IPS-18c (cell line): Measurements from ENCODE around the gene SLC2A9.

Experiments
- H3K4me3 ChIP-seq: 2 replicates; pipeline ENCODE4 v1.7.0; 2013; ENCODE audit warnings: low read depth, mild to moderate bottlenecking, low read length, moderate library complexity; ENCODE audit not compliant: insufficient read depth
- H3K9me3 ChIP-seq: one replicate; pipeline ENCODE4 v1.6.1; 2013; ENCODE audit warnings: mild to moderate bottlenecking, low read length, moderate library complexity; ENCODE audit not compliant: control insufficient read depth, insufficient read depth

SLC2A9 gene

GRCh38 chr4:10048941-10049697 is 27.8 kb upstream of the SLC2A9 start:
- Histone ChIP-seq H3K9me3 (no peaks in the 10 kb centered on the region), H3K4me3 (no peak overlapping the region)

GRCh38 chr4:10047967-10048366 is 26.7 kb upstream of the SLC2A9 start:
- H3K9me3 ChIP-seq: no peaks in the 10 kb centered on the region
- H3K4me3 ChIP-seq: no peak overlapping the region

GRCh38 chr4:10046471-10046870 is 25.2 kb upstream of the SLC2A9 start:
- Histone ChIP-seq H3K9me3 (no peaks in the 10 kb centered on the region), H3K4me3 (no peak overlapping the region)

- Histone ChIP-seq H3K9me3 (no peaks in the 10 kb centered on the region), H3K4me3 (no peak overlapping the region)
These were observed 24.2 kb upstream of the SLC2A9 start for GRCh38 chr4:10045481-10045880.

GRCh38 chr4:10041036-10041435 is 19.7 kb upstream of the SLC2A9 start:
- Histone ChIP-seq H3K4me3 (no peak overlapping the region), H3K9me3 (no peaks in the 10 kb centered on the region)

- no peaks in the 10 kb centered on the region for H3K9me3 ChIP-seq
- no peak overlapping the region for H3K4me3 ChIP-seq
These were observed 19.0 kb upstream of the SLC2A9 start for GRCh38 chr4:10040049-10040892.

- H3K4me3 ChIP-seq: no peak overlapping the region
These were observed 15.6 kb upstream of the SLC2A9 start for GRCh38 chr4:10036807-10037342.

GRCh38 chr4:10035130-10035529 is 13.8 kb upstream of the SLC2A9 start:
- H3K4me3 ChIP-seq: no peak overlapping the region
- no peaks in the 10 kb centered on the region for H3K9me3 ChIP-seq

More at GRCh38 chr4:10036807-10037342, 15.6 kb upstream of the SLC2A9 start:
- no peaks in the 10 kb centered on the region for H3K9me3 ChIP-seq

GRCh38 chr4:10034612-10035104 is 13.4 kb upstream of the SLC2A9 start:
- Histone ChIP-seq H3K4me3 (no peak overlapping the region), H3K9me3 (no peaks in the 10 kb centered on the region)

- no peaks in the 10 kb centered on the region for H3K9me3 ChIP-seq
- no peak overlapping the region for H3K4me3 ChIP-seq
These were observed 12.8 kb upstream of the SLC2A9 start for GRCh38 chr4:10034136-10034535.

GRCh38 chr4:10033191-10033881 is 12.0 kb upstream of the SLC2A9 start:
- H3K9me3 ChIP-seq: no peaks in the 10 kb centered on the region
- H3K4me3 ChIP-seq: no peak overlapping the region

- H3K4me3 ChIP-seq: no peak overlapping the region
- no peaks in the 10 kb centered on the region for H3K9me3 ChIP-seq
These were observed 11.3 kb upstream of the SLC2A9 start for GRCh38 chr4:10032625-10033024.

- no peak overlapping the region for H3K4me3 ChIP-seq
- no peaks in the 10 kb centered on the region for H3K9me3 ChIP-seq
These were observed 10.6 kb upstream of the SLC2A9 start for GRCh38 chr4:10031668-10032590.

- Histone ChIP-seq H3K4me3 (no peak overlapping the region), H3K9me3 (no peaks in the 10 kb centered on the region)
These were observed 9.8 kb upstream of the SLC2A9 start for GRCh38 chr4:10030972-10031667.

- Histone ChIP-seq H3K9me3 (no peaks in the 10 kb centered on the region), H3K4me3 (no peak overlapping the region)
These were observed 8.1 kb upstream of the SLC2A9 start for GRCh38 chr4:10029403-10029802.

- Histone ChIP-seq H3K4me3 (no peak overlapping the region), H3K9me3 (no peaks in the 10 kb centered on the region)
These were observed 7.6 kb upstream of the SLC2A9 start for GRCh38 chr4:10028910-10029309.
